Neuronal stem cell (in vitro differentiated cells): Measurements from ENCODE around the gene FAM174B.

ENCODE experiments used
- DNase-seq: peaks from one replicate; pipeline ENCODE4 v3.0.0-alpha.2; 2013; ENCODE audit warnings: low spot score
- H2AFZ ChIP-seq: one replicate; pipeline ENCODE4 v1.6.1; 2013; ENCODE audit warnings: mild to moderate bottlenecking, low read length, inconsistent platforms
- H2AK5ac ChIP-seq: 2 replicates; pipeline ENCODE4 v1.6.1; 2013; ENCODE audit warnings: low read depth, mild to moderate bottlenecking, inconsistent platforms, low read length, moderate library complexity, mixed read lengths
- H2BK120ac ChIP-seq: 2 replicates; pipeline ENCODE4 v1.6.1; 2013; ENCODE audit warnings: low read depth, mild to moderate bottlenecking, inconsistent platforms, low read length, moderate library complexity, mixed read lengths
- H2BK12ac ChIP-seq: one replicate; pipeline ENCODE4 v1.6.1; 2013; ENCODE audit warnings: low read length, inconsistent platforms
- H2BK15ac ChIP-seq: 2 replicates; pipeline ENCODE4 v1.6.1; 2013; ENCODE audit warnings: mild to moderate bottlenecking, low read length, inconsistent platforms, mixed read lengths
- H2BK5ac ChIP-seq: one replicate; pipeline ENCODE4 v1.6.1; 2013; ENCODE audit warnings: inconsistent platforms, mild to moderate bottlenecking, low read length, moderate library complexity
- H3K14ac ChIP-seq: one replicate; pipeline ENCODE4 v1.6.1; 2013; ENCODE audit warnings: low read length, inconsistent platforms
- H3K18ac ChIP-seq: 2 replicates; pipeline ENCODE4 v1.6.1; 2013; ENCODE audit warnings: low read length, inconsistent platforms
- H3K23ac ChIP-seq: 2 replicates; pipeline ENCODE4 v1.6.1; 2013; ENCODE audit warnings: low read depth, mild to moderate bottlenecking, mixed read lengths, low read length, inconsistent platforms; ENCODE audit not compliant: poor library complexity
- H3K27ac ChIP-seq: replicated peaks from 3 replicates; pipeline ENCODE4 v1.5.1; 2013; ENCODE audit warnings: low read length, inconsistent platforms
- H3K27me3 ChIP-seq, 3 experiments: 2 replicates each; pipeline ENCODE4 v1.6.1; 2013; ENCODE audit warnings: low read length in 3 of 3, mild to moderate bottlenecking in 2 of 3, inconsistent platforms in 1 of 3, low read depth in 1 of 3, mixed read lengths in 1 of 3, moderate library complexity in 1 of 3; ENCODE audit not compliant: control insufficient read depth in 3 of 3, insufficient read depth in 3 of 3
- H3K36me3 ChIP-seq, 2 donors: replicated peaks in 1 of 2; 2 replicates each; pipeline ENCODE4 v1.6.1; 2013; ENCODE audit warnings: low read length in 2 of 2; ENCODE audit not compliant: control insufficient read depth in 2 of 2, insufficient read depth in 2 of 2
- H3K4ac ChIP-seq: 2 replicates; pipeline ENCODE4 v1.6.1; 2013; ENCODE audit warnings: inconsistent platforms, mild to moderate bottlenecking, low read length, moderate library complexity
- H3K4me1 ChIP-seq, 2 donors: 1 replicate in 1 of 2; 2 replicates in 1 of 2; pipeline ENCODE4 v1.6.1; 2013; ENCODE audit warnings: low read length in 2 of 2, low read depth in 1 of 2; ENCODE audit not compliant: control insufficient read depth in 2 of 2, insufficient read depth in 1 of 2
- H3K4me2 ChIP-seq: one replicate; pipeline ENCODE4 v1.6.1; 2013; ENCODE audit warnings: mild to moderate bottlenecking, low read length, inconsistent platforms; ENCODE audit not compliant: insufficient read depth, poor library complexity, severe bottlenecking
- H3K4me3 ChIP-seq, 2 donors: 2 replicates each; pipeline ENCODE4 v1.5.1; 2013; ENCODE audit warnings: low read length in 2 of 2, mild to moderate bottlenecking in 2 of 2, inconsistent platforms in 1 of 2, moderate library complexity in 1 of 2
- H3K79me1 ChIP-seq: one replicate; pipeline ENCODE4 v1.6.1; 2013; ENCODE audit warnings: low read depth, mild to moderate bottlenecking, inconsistent platforms, low read length, moderate library complexity
- H3K9ac ChIP-seq: one replicate; pipeline ENCODE4 v1.6.1; 2013; ENCODE audit warnings: mild to moderate bottlenecking, low read depth, low read length, inconsistent platforms; ENCODE audit not compliant: poor library complexity
- H3K9me3 ChIP-seq, 2 donors: replicated peaks in 1 of 2; 2 replicates each; pipeline versions ENCODE3 to v1.6.1; 2013; ENCODE audit warnings: low read length in 2 of 2, mild to moderate bottlenecking in 2 of 2, inconsistent platforms in 1 of 2, low read depth in 1 of 2, mixed read lengths in 1 of 2, moderate library complexity in 1 of 2; ENCODE audit not compliant: control insufficient read depth in 2 of 2, insufficient read depth in 1 of 2
- H4K8ac ChIP-seq: one replicate; pipeline ENCODE4 v1.6.1; 2013; ENCODE audit warnings: low read depth, mild to moderate bottlenecking, inconsistent platforms, low read length, moderate library complexity
- H4K91ac ChIP-seq: one replicate; pipeline ENCODE4 v1.6.1; 2013; ENCODE audit warnings: low read length, low read depth, mild to moderate bottlenecking, inconsistent platforms; ENCODE audit not compliant: poor library complexity
- WGBS, 2 donors: extraction: QIAGEN DNeasy Blood & Tissue Kit; methylation state at CpG; one replicate each; pipeline ENCODE4 v1.1.7; 2013; ENCODE audit warnings: missing lambda C conversion rate in 2 of 2, mixed read lengths in 1 of 2; ENCODE audit not compliant: insufficient read length in 2 of 2, insufficient replicate concordance in 1 of 2; ENCODE audit errors: extremely low coverage in 2 of 2; 5-methylcytosine and 5-hydroxymethylcytosine counted together

FAM174B gene

GRCh38 chr15:92629975-92630626 is 25.5 kb downstream of the FAM174B start:
- H2AK5ac ChIP-seq = no peak overlapping the region
- peaks cover 0 to 4% of the 10 kb centered on the region in 2 donors for H3K36me3 ChIP-seq

GRCh38 chr15:92629276-92629974 is 26.1 kb downstream of the FAM174B start:
- Histone ChIP-seq H3K36me3 (peaks cover 0 to 4% of the 10 kb centered on the region in 2 donors), H2BK5ac (no peak overlapping the region), H3K4ac (no peak overlapping the region), H3K27ac (no peak overlapping the region), H3K79me1 (no peaks in the 10 kb centered on the region), H4K8ac (no peak overlapping the region), H3K9ac (no peak overlapping the region), H3K14ac (no peak overlapping the region), H2AK5ac (no peak overlapping the region), H3K4me1 (peaks cover 4% of the 10 kb centered on the region in 2 donors), H4K91ac (no peak overlapping the region), H3K4me3 (no peak overlapping the region), H2BK120ac (no peak overlapping the region), H3K27me3 (no peaks in the 10 kb centered on the region), H2BK12ac (no peak overlapping the region), H2AFZ (no peak overlapping the region), H3K9me3 (no peaks in the 10 kb centered on the region), H3K18ac (no peak overlapping the region), H2BK15ac (no peak overlapping the region), H3K4me2 (no peak overlapping the region), H3K23ac (no peak overlapping the region)
- no CpG with 5 or more reads among the region's 11 CpGs for WGBS, 2 donors
- no peak for DNase-seq

More at GRCh38 chr15:92629975-92630626, 25.5 kb downstream of the FAM174B start:
- no peak for DNase-seq
- peak overlapping the region; percentile 37 for H3K18ac ChIP-seq
- H3K23ac ChIP-seq = no peak overlapping the region
- no peak overlapping the region for H2BK120ac ChIP-seq
- H4K8ac ChIP-seq = no peak overlapping the region
- no peak overlapping the region for H3K4me3 ChIP-seq
- no CpG with 5 or more reads among the region's 11 CpGs for WGBS, 2 donors
- H3K14ac ChIP-seq = no peak overlapping the region
- peaks cover 0 to 5% of the 10 kb centered on the region in 2 donors for H3K4me1 ChIP-seq
- no peaks in the 10 kb centered on the region for H3K9me3 ChIP-seq
- H3K4ac ChIP-seq = no peak overlapping the region
- no peak overlapping the region for H4K91ac ChIP-seq
- H2AFZ ChIP-seq = no peak overlapping the region
- no peak overlapping the region for H3K4me2 ChIP-seq
- H2BK5ac ChIP-seq = no peak overlapping the region
- no peak overlapping the region for H3K9ac ChIP-seq
- H2BK15ac ChIP-seq = peak overlapping the region; percentile 32
- H3K27me3 ChIP-seq = no peaks in the 10 kb centered on the region
- no peak overlapping the region for H3K27ac ChIP-seq
- H3K79me1 ChIP-seq = no peaks in the 10 kb centered on the region
- no peak overlapping the region for H2BK12ac ChIP-seq

GRCh38 chr15:92627014-92627413 is 28.6 kb downstream of the FAM174B start:
- WGBS, 2 donors = no CpG with 5 or more reads among the region's 11 CpGs
- Histone ChIP-seq H4K8ac (no peak overlapping the region), H2BK15ac (no peak overlapping the region), H3K79me1 (no peaks in the 10 kb centered on the region), H3K18ac (no peak overlapping the region), H2AK5ac (no peak overlapping the region), H2BK5ac (no peak overlapping the region), H3K27me3 (no peaks in the 10 kb centered on the region), H3K14ac (no peak overlapping the region), H2BK120ac (no peak overlapping the region), H2BK12ac (no peak overlapping the region), H3K36me3 (peaks cover 0 to 4% of the 10 kb centered on the region in 2 donors), H3K4me2 (no peak overlapping the region), H3K9ac (no peak overlapping the region), H3K27ac (no peak overlapping the region), H4K91ac (no peak overlapping the region), H3K23ac (no peak overlapping the region), H3K9me3 (no peaks in the 10 kb centered on the region), H3K4ac (no peak overlapping the region), H3K4me1 (peaks cover 12 to 14% of the 10 kb centered on the region in 2 donors), H2AFZ (no peak overlapping the region), H3K4me3 (no peak overlapping the region)
- no peak for DNase-seq

GRCh38 chr15:92625251-92625980 is 30.2 kb downstream of the FAM174B start:
- DNase-seq = no peak
- Histone ChIP-seq H3K27me3 (no peaks in the 10 kb centered on the region), H2BK5ac (no peak overlapping the region), H3K4me2 (no peak overlapping the region), H3K14ac (no peak overlapping the region), H2AFZ (no peak overlapping the region), H4K91ac (no peak overlapping the region), H3K23ac (no peak overlapping the region), H2BK120ac (no peak overlapping the region), H3K4me1 (peaks cover 12 to 14% of the 10 kb centered on the region in 2 donors), H3K9ac (no peak overlapping the region), H4K8ac (no peak overlapping the region), H3K4me3 (no peak overlapping the region), H3K4ac (no peak overlapping the region), H3K36me3 (peaks cover 0 to 4% of the 10 kb centered on the region in 2 donors), H2BK12ac (no peak overlapping the region), H3K79me1 (no peaks in the 10 kb centered on the region), H3K9me3 (no peaks in the 10 kb centered on the region), H3K18ac (no peak overlapping the region), H2BK15ac (no peak overlapping the region), H2AK5ac (no peak overlapping the region), H3K27ac (no peak overlapping the region)
- WGBS, 2 donors = no CpG with 5 or more reads among the region's 3 CpGs
